HG02884 (cell line): Measurements from ENCODE around the gene RAB11FIP3.
"Not testable (repeated sequence)": the region's sequence is repeated elsewhere in the genome, so short reads cannot be mapped to it uniquely, and the experiment has no call there.

ENCODE experiments used
- ATAC-seq: cut with Tn5 transposase; IDR thresholded peaks from one replicate; pipeline ENCODE4 v1.9.1; 2021; ENCODE audit warnings: mild to moderate bottlenecking, moderate library complexity; ENCODE audit not compliant: unreplicated experiment

The RAB11FIP3 gene

GRCh38 chr16:466651-467050, 41.2 kb downstream of the RAB11FIP3 start:
- no peak for ATAC-seq

- ATAC-seq = not testable (repeated sequence)
Measured at GRCh38 chr16:467249-467871, 41.9 kb downstream of the RAB11FIP3 start.

GRCh38 chr16:468068-468821, 42.8 kb downstream of the RAB11FIP3 start:
- ATAC-seq = no peak

- not testable (repeated sequence) for ATAC-seq
Measured at GRCh38 chr16:469459-469858, 44.0 kb downstream of the RAB11FIP3 start.

GRCh38 chr16:470418-470817, 45.0 kb downstream of the RAB11FIP3 start:
- no peak for ATAC-seq

GRCh38 chr16:471353-472198, 46.1 kb downstream of the RAB11FIP3 start:
- ATAC-seq = no peak

- no peak for ATAC-seq
Measured at GRCh38 chr16:472199-472504, 46.7 kb downstream of the RAB11FIP3 start.

GRCh38 chr16:473046-474043, 47.9 kb downstream of the RAB11FIP3 start:
- no peak for ATAC-seq

GRCh38 chr16:474420-475122, 49.1 kb downstream of the RAB11FIP3 start:
- ATAC-seq = no peak

- no peak for ATAC-seq
Measured at GRCh38 chr16:476039-476438, 50.6 kb downstream of the RAB11FIP3 start.

- no peak for ATAC-seq
Measured at GRCh38 chr16:477301-478157, 52.1 kb downstream of the RAB11FIP3 start.

- not testable (repeated sequence) for ATAC-seq
Measured at GRCh38 chr16:478287-478686, 52.8 kb downstream of the RAB11FIP3 start.

- ATAC-seq = no peak
Measured at GRCh38 chr16:482468-483185, 57.2 kb downstream of the RAB11FIP3 start.

GRCh38 chr16:483341-484075, 58.1 kb downstream of the RAB11FIP3 start:
- no peak for ATAC-seq

GRCh38 chr16:489606-490005, 64.2 kb downstream of the RAB11FIP3 start:
- no peak for ATAC-seq

GRCh38 chr16:490768-491167, 65.3 kb downstream of the RAB11FIP3 start:
- ATAC-seq = no peak

- no peak for ATAC-seq
Measured at GRCh38 chr16:491220-491919, 65.9 kb downstream of the RAB11FIP3 start.
